RWPE2 (cell line): ENCODE data around the gene PITPNC1.
"Not testable (repeated sequence)": the region's sequence is repeated elsewhere in the genome, so short reads cannot be mapped to it uniquely, and the experiment has no call there.

Source experiments
- ATAC-seq: fragments of 200-7000 bp; cut with Tn5 transposase; 3 replicates; pipeline ENCODE4 v1.9.1; 2021; ENCODE audit warnings: low read depth
- DNase-seq: peaks from one replicate; pipeline ENCODE4 v3.0.0-alpha.2; 2020; ENCODE audit warnings: low spot score
- H3K27ac ChIP-seq: fragments of 450-650 bp; 2 replicates; pipeline ENCODE4 v1.5.1; 2017; ENCODE audit warnings: mild to moderate bottlenecking; ENCODE audit not compliant: poor library complexity, severe bottlenecking
- H3K27me3 ChIP-seq: fragments of 250-450 bp; sonication (Bioruptor Pico); 2 replicates; pipeline ENCODE4 v1.5.1; 2021; ENCODE audit warnings: mild to moderate bottlenecking, moderate library complexity; ENCODE audit not compliant: insufficient read depth, poor library complexity, severe bottlenecking
- H3K36me3 ChIP-seq: fragments of 250-450 bp; sonication (Bioruptor Pico); 2 replicates; pipeline ENCODE4 v1.5.1; 2020; ENCODE audit warnings: low read depth, mild to moderate bottlenecking, moderate library complexity
- H3K4me1 ChIP-seq: fragments of 250-450 bp; sonication (Bioruptor Pico); 2 replicates; pipeline ENCODE4 v1.5.1; 2021; ENCODE audit warnings: mild to moderate bottlenecking, moderate library complexity; ENCODE audit not compliant: insufficient read depth, poor library complexity, severe bottlenecking
- H3K4me3 ChIP-seq: fragments of 250-450 bp; sonication (Bioruptor Pico); 2 replicates; pipeline ENCODE4 v1.5.1; 2021; ENCODE audit warnings: mild to moderate bottlenecking, moderate library complexity; ENCODE audit not compliant: severe bottlenecking
- H3K9me3 ChIP-seq: fragments of 250-450 bp; sonication (Bioruptor Pico); 2 replicates; pipeline ENCODE4 v1.5.1; 2021; ENCODE audit warnings: mild to moderate bottlenecking, moderate library complexity; ENCODE audit not compliant: severe bottlenecking
- TF ChIP-seq, protein P1 (sequence below): fragments of 450-650 bp; IDR thresholded peaks from one replicate; pipeline ENCODE4 v1.5.1; 2017; ENCODE audit warnings: mild to moderate bottlenecking, moderate library complexity; ENCODE audit not compliant: poor library complexity, severe bottlenecking

The PITPNC1 gene

DNA sequence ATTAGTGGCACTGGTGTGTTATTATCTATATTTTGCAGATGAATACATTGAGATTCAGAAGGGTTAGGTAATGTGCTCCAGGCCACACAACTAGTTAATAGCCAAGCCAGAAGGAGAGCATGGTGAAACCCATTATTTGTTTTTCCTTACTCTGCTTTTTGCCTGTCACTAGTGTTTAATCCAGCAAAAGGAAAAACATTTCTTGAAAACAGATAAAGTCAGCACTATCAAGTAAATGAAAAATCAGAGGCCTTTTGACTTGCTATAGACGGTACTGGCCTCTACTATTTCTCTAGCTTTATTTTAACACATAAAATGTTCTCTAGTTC is 4.8 kb downstream of the PITPNC1 start:
- Histone ChIP-seq H3K27me3 (no peaks in the 10 kb centered on the region), H3K4me3 (no peak overlapping the region), H3K9me3 (no peaks in the 10 kb centered on the region), H3K36me3 (peaks cover 30% of the 10 kb centered on the region), H3K27ac (peak overlapping the region; percentile 7), H3K4me1 (peaks cover 4% of the 10 kb centered on the region)
- no peak for DNase-seq
- TF ChIP-seq, protein P1, sequence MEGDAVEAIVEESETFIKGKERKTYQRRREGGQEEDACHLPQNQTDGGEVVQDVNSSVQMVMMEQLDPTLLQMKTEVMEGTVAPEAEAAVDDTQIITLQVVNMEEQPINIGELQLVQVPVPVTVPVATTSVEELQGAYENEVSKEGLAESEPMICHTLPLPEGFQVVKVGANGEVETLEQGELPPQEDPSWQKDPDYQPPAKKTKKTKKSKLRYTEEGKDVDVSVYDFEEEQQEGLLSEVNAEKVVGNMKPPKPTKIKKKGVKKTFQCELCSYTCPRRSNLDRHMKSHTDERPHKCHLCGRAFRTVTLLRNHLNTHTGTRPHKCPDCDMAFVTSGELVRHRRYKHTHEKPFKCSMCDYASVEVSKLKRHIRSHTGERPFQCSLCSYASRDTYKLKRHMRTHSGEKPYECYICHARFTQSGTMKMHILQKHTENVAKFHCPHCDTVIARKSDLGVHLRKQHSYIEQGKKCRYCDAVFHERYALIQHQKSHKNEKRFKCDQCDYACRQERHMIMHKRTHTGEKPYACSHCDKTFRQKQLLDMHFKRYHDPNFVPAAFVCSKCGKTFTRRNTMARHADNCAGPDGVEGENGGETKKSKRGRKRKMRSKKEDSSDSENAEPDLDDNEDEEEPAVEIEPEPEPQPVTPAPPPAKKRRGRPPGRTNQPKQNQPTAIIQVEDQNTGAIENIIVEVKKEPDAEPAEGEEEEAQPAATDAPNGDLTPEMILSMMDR: no peak
- ATAC-seq: no peak

DNA sequence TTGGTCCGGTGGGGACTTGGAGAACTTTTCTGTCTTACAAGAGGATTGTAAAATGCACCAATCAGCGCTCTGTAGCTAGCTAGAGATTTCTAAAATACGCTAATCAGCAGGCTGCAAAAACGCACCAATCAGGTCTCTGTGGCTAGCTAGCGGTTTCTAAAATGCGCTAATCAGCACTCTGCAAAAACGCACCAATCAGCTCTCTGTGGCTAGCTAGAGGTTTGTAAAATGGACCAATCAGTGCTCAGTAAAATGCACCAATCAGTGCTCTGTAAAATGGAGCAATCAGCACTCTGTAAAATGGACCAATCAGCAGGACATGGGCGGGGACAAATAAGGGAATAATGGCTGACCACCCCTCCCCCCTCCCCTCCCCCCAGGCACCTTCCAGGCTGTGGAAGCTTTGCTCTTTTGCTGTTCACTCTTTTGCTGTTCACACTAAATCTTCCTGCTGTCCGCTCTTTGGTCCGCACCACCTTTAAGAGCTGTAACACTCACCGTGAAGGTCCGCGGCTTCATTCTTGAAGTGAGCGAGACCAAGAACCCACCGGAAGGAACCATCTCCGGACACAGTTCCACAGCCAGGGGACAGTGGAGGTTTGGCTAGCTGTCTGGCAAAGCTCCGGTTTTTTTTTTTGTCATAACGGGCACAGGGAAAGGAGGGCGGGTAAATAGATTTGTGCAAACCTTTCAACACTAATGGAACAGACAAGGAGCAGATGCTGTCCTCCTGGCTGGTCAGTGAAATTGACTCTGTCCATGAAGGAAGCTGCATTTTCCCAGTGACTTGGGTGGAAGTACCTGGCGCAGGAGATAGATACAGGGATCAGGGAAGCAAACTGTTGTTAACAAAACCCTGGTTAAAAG is 8.3 kb downstream of the PITPNC1 start:
- Histone ChIP-seq H3K4me1 (peaks cover 10% of the 10 kb centered on the region), H3K9me3 (no peaks in the 10 kb centered on the region), H3K27me3 (no peaks in the 10 kb centered on the region), H3K36me3 (peaks cover 21% of the 10 kb centered on the region), H3K27ac (no peak overlapping the region), H3K4me3 (no peak overlapping the region)
- TF ChIP-seq, protein P1: no peak
- DNase-seq (no peak), ATAC-seq (no peak)

DNA sequence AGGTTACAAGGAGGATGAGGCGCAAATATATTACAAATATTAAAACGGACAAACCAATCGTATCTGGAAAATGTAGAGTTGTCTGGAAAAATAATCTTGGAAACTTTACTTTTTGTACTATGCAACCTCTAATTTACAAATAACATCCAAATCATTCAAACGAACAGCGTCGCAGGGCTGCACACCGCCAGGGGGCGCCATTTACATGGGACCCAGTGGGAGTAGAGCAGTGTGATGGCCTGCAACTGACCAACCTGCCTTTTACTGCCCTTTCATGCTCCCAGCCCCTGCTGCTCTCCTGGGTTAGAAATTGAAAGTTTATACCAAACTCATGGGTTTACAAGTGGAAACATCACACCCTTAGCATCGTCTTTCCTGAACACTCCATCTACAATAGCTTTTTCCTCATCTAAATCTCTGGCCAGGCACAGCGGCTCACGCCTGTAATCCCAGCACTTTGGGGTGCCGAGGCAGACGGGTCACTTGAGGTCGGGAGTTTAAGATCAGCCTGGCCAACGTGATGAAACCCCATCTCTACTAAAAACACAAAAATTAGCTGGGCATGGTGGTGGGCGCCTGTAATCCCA is 10.0 kb downstream of the PITPNC1 start:
- peak overlapping the region; percentile 88 for H3K27ac ChIP-seq
- TF ChIP-seq, protein P1: peak; percentile 91
- ATAC-seq: peak; percentile 38; the same call in 2 of the 3 replicates
- H3K9me3 ChIP-seq: no peaks in the 10 kb centered on the region
- no peak for DNase-seq
- H3K36me3 ChIP-seq: peaks cover 23% of the 10 kb centered on the region
- no peak overlapping the region for H3K4me3 ChIP-seq
- H3K4me1 ChIP-seq: peaks cover 26% of the 10 kb centered on the region
- no peaks in the 10 kb centered on the region for H3K27me3 ChIP-seq

DNA sequence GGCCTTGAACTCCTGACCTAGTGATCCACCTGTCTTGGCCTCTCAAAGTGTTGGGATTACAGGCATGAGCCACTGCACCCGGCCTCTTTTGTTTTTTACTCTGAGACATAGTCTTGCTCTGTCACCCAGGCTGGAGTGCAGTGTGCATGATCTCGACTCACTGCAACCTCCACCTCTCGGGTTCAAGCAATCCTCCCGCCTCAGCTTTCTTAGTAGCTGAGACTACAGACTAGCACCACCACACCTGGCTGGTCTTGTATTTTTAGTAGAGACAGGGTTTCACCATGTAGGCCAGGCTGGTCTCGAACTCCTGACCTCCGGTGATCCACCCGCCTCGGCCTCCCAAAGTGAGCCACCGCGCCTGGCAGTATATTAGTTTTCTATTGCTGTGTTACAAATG is 11.5 kb downstream of the PITPNC1 start:
- ATAC-seq: not testable (repeated sequence)

DNA sequence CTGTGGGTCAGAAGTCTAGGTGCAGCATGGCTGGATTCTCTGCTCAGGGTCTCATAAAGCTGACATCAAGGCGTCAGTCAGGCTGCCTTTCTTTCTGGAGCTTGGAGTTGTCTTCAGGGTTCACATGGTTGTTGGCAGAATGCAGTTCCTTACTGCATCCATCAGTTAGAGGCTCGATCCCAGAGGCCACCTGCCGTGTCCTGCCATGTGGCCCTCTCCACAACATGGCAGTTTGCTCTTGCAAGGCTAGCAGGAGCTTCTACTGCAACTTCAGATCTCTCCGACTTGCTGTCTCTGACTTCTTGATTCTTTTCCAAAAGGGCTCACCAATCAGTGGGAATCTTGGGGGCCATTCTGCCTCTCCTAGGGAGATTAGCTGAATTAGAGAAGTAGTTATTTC is 11.9 kb downstream of the PITPNC1 start:
- no peak for DNase-seq
- peak overlapping the region; percentile 88 for H3K27ac ChIP-seq

More for the DNA sequence above, 11.5 kb downstream of the PITPNC1 start:
- peaks cover 16% of the 10 kb centered on the region for H3K36me3 ChIP-seq
- not testable (repeated sequence) for H3K9me3 ChIP-seq, H3K27me3 ChIP-seq, H3K4me3 ChIP-seq
- DNase-seq: peak; percentile 14
- H3K4me1 ChIP-seq: peaks cover 26% of the 10 kb centered on the region
- H3K27ac ChIP-seq: peak overlapping the region; percentile 88

More for the DNA sequence above, 11.9 kb downstream of the PITPNC1 start:
- Histone ChIP-seq H3K4me3 (no peak overlapping the region), H3K27me3 (no peaks in the 10 kb centered on the region), H3K9me3 (no peaks in the 10 kb centered on the region), H3K36me3 (peaks cover 14% of the 10 kb centered on the region), H3K4me1 (peaks cover 26% of the 10 kb centered on the region)
- ATAC-seq: no peak
- TF ChIP-seq, protein P1: no peak
